C4-2B (cell line): Measurements from ENCODE around the gene SSH3.

Experiments
- H3K27ac ChIP-seq: fragments of 450-650 bp; 2 replicates; pipeline ENCODE4 v1.5.1; 2017
- CTCF ChIP-seq: fragments of 450-650 bp; conservative IDR thresholded peaks from 2 replicates; pipeline ENCODE4 v1.5.1; 2017; ENCODE audit warnings: mild to moderate bottlenecking
- ZFX ChIP-seq: fragments of 450-650 bp; IDR thresholded peaks from 2 replicates; pipeline ENCODE4 v1.6.1; 2017

The SSH3 gene

GRCh38 chr11:67309661-67310061 is 6.3 kb downstream of the SSH3 start:
- H3K27ac ChIP-seq, result peak overlapping the region; percentile 94

GRCh38 chr11:67310246-67311050 is 7.1 kb downstream of the SSH3 start:
- peak overlapping the region; percentile 94 for H3K27ac ChIP-seq
- TF ChIP-seq CTCF (no peak), ZFX (no peak)

More at GRCh38 chr11:67309661-67310061, 6.3 kb downstream of the SSH3 start:
- TF ChIP-seq CTCF, result no peak
- TF ChIP-seq ZFX, result no peak

GRCh38 chr11:67311051-67311555 is 7.8 kb downstream of the SSH3 start:
- TF ChIP-seq CTCF, result no peak
- no peak for TF ChIP-seq ZFX
- peak overlapping the region; percentile 94 for H3K27ac ChIP-seq

GRCh38 chr11:67311556-67312082 is 8.3 kb downstream of the SSH3 start:
- peak overlapping the region; percentile 94 for H3K27ac ChIP-seq
- TF ChIP-seq ZFX (no peak), CTCF (no peak)

GRCh38 chr11:67312187-67313021 is 9.1 kb downstream of the SSH3 start:
- no peak for TF ChIP-seq CTCF
- no peak for TF ChIP-seq ZFX
- peak overlapping the region; percentile 94 for H3K27ac ChIP-seq

- peak overlapping the region; percentile 94 for H3K27ac ChIP-seq
- no peak for TF ChIP-seq CTCF
- TF ChIP-seq ZFX, result no peak
These were observed 10.0 kb downstream of the SSH3 start for GRCh38 chr11:67313125-67313890.
